HCT116 (cell line): ENCODE data around the gene HIGD2A.
A peak's percentile ranks its signal among the peaks of the same experiment; 100 is the strongest.

ENCODE experiments used
- CEBPB ChIP-seq: IDR thresholded peaks from 2 replicates; pipeline ENCODE4 v1.6.1; 2012; ENCODE audit warnings: low read depth
- ELF1 ChIP-seq: IDR thresholded peaks from 2 replicates; pipeline ENCODE4 v1.6.1; 2012; ENCODE audit warnings: low read depth, borderline replicate concordance
- POLR2A ChIP-seq: IDR thresholded peaks from 2 replicates; pipeline ENCODE4 v1.7.0; 2011; ENCODE audit warnings: borderline replicate concordance; ENCODE audit not compliant: insufficient read depth, insufficient read length; ENCODE audit errors: extremely low read depth
- RAD21 ChIP-seq: IDR thresholded peaks from 2 replicates; pipeline ENCODE4 v1.6.1; 2012; ENCODE audit warnings: low read depth, mild to moderate bottlenecking
- SIN3A ChIP-seq: IDR thresholded peaks from 2 replicates; pipeline ENCODE4 v1.6.1; 2012; ENCODE audit warnings: low read depth
- TF ChIP-seq, protein P1 (sequence below): IDR thresholded peaks from 2 replicates; pipeline ENCODE4 v1.6.1; 2011; ENCODE audit warnings: mild to moderate bottlenecking, low read length, moderate library complexity; ENCODE audit not compliant: insufficient replicate concordance; ENCODE audit errors: extremely low read depth
- TF ChIP-seq, protein P2 (sequence below), 3 experiments: fragments of 200-600 bp in 1 of 3; sonication (generic) in 1 of 3; IDR thresholded peaks in 2 of 3; conservative IDR thresholded peaks in 1 of 3; 2 replicates each; pipeline ENCODE4 v1.5.1; 2012 to 2017; ENCODE audit warnings: low read depth in 2 of 3, low read length in 2 of 3, antibody characterized with exemption in 1 of 3, borderline replicate concordance in 1 of 3, control low read depth in 1 of 3, mild to moderate bottlenecking in 1 of 3, mixed read lengths in 1 of 3, mixed run types in 1 of 3, moderate library complexity in 1 of 3; ENCODE audit not compliant: insufficient read depth in 1 of 3

DNA sequence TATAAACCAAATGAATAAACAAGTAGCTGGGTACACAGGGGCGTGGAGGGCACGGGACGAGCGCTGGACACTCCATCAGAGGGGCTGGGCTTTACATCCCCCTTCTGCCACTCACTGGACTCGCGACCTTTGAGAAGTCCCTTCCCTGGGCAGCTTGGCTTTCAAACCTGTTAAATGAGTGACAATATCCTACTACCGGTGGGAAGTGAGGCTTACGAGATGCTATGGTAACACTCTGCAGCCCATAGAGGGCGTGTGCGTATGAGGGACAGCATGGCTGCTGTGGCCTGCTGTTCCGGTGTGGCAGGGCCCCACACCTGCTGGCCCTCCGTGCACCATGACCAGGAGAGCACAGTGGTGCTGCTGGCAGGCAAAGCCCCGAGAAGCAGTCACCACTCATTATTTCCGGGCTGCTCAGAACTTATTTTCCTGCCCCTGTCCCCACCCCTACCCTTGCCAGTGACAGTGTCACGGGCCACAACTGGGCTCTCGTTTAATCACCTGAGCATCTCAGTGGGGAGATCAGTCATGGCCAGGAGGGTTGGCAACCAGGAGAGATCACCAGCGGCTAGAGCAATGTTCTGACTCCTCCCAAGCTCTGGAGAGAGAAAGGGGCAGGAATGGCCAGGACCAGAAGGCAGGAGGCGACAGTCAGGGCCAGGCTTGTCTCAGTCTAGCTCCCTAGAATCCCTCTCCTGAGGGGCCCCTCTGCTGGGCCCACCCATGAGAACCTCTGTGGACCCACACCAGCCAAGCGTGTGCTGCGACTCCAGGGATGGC is 17.3 kb downstream of the HIGD2A start:
- TF ChIP-seq, protein P1, sequence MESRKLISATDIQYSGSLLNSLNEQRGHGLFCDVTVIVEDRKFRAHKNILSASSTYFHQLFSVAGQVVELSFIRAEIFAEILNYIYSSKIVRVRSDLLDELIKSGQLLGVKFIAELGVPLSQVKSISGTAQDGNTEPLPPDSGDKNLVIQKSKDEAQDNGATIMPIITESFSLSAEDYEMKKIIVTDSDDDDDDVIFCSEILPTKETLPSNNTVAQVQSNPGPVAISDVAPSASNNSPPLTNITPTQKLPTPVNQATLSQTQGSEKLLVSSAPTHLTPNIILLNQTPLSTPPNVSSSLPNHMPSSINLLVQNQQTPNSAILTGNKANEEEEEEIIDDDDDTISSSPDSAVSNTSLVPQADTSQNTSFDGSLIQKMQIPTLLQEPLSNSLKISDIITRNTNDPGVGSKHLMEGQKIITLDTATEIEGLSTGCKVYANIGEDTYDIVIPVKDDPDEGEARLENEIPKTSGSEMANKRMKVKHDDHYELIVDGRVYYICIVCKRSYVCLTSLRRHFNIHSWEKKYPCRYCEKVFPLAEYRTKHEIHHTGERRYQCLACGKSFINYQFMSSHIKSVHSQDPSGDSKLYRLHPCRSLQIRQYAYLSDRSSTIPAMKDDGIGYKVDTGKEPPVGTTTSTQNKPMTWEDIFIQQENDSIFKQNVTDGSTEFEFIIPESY: no peak
- TF ChIP-seq CEBPB (no peak), RAD21 (peak; percentile 18; the same call in 1 of the 2 replicates), ELF1 (no peak), SIN3A (no peak), POLR2A (no peak)
- TF ChIP-seq, protein P2, sequence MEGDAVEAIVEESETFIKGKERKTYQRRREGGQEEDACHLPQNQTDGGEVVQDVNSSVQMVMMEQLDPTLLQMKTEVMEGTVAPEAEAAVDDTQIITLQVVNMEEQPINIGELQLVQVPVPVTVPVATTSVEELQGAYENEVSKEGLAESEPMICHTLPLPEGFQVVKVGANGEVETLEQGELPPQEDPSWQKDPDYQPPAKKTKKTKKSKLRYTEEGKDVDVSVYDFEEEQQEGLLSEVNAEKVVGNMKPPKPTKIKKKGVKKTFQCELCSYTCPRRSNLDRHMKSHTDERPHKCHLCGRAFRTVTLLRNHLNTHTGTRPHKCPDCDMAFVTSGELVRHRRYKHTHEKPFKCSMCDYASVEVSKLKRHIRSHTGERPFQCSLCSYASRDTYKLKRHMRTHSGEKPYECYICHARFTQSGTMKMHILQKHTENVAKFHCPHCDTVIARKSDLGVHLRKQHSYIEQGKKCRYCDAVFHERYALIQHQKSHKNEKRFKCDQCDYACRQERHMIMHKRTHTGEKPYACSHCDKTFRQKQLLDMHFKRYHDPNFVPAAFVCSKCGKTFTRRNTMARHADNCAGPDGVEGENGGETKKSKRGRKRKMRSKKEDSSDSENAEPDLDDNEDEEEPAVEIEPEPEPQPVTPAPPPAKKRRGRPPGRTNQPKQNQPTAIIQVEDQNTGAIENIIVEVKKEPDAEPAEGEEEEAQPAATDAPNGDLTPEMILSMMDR (IDR thresholded peaks at IDR 0.05 in 2 of 3, conservative IDR thresholded peaks at IDR 0.05 in 1 of 3; ENCODE audit: borderline replicate concordance in 1 of 3, insufficient read depth in 1 of 3, low read depth in 2 of 3, low read length in 2 of 3): peak in 1 of 3 experiments; percentile 25; a peak in 1 of 6 replicates
